Stimulated activated CD4-positive, alpha-beta T cell treated with anti-CD3 and anti-CD28 coated beads, Interleukin-15, amount 100 ng/mL, for 48 hours (primary cell): Measurements from ENCODE around the gene DNM2.

Source experiments
- DNase-seq, 2 donors: peaks; one replicate each; pipeline ENCODE4 v3.0.0-alpha.2; 2020; ENCODE audit warnings: low read depth in 2 of 2

Gene DNM2

GRCh38 chr19:10815969-10816644 is 98.2 kb downstream of the DNM2 start:
- no peak for DNase-seq

GRCh38 chr19:10816691-10817090 is 98.8 kb downstream of the DNM2 start:
- DNase-seq: no peak

GRCh38 chr19:10817291-10818038 is 99.6 kb downstream of the DNM2 start:
- DNase-seq: no peak

- DNase-seq: no peak
Measured at GRCh38 chr19:10818301-10819123, 100.6 kb downstream of the DNM2 start.

- no peak for DNase-seq
Measured at GRCh38 chr19:10819124-10820060, 101.5 kb downstream of the DNM2 start.

- DNase-seq: no peak
Measured at GRCh38 chr19:10820173-10820572, 102.3 kb downstream of the DNM2 start.

GRCh38 chr19:10823690-10824089 is 105.8 kb downstream of the DNM2 start:
- DNase-seq: no peak

GRCh38 chr19:10826231-10826630 is 108.4 kb downstream of the DNM2 start:
- no peak for DNase-seq

- no peak for DNase-seq
Measured at GRCh38 chr19:10826846-10827245, 109.0 kb downstream of the DNM2 start.

- DNase-seq: no peak
Measured at GRCh38 chr19:10828981-10829821, 111.3 kb downstream of the DNM2 start.

GRCh38 chr19:10829967-10830366 is 112.1 kb downstream of the DNM2 start:
- no peak for DNase-seq

GRCh38 chr19:10830370-10830769 is 112.5 kb downstream of the DNM2 start:
- DNase-seq: no peak

- no peak for DNase-seq
Measured at GRCh38 chr19:10830931-10831779, 113.3 kb downstream of the DNM2 start.

- no peak for DNase-seq
Measured at GRCh38 chr19:10831987-10832938, 114.4 kb downstream of the DNM2 start.

- no peak for DNase-seq
Measured at GRCh38 chr19:10832939-10833296, 115.0 kb downstream of the DNM2 start.

- no peak for DNase-seq
Measured at GRCh38 chr19:10835089-10835753, 117.3 kb downstream of the DNM2 start.

- DNase-seq: peak; percentile 99
Measured at GRCh38 chr19:10835754-10836478, 118.0 kb downstream of the DNM2 start, which contains the start of gene TMED1. TSS of gene TMED1 (minus strand) at chr19:10836212. CDS start at chr19:10836191, 21 bp downstream.
